ENCODE measurements around the gene SLC10A6. TPM values are rescaled to one million over a fixed set of nuclear protein-coding genes. Genes with fewer than 3 reads are reported as not detected.

The SLC10A6 gene
- polyA plus RNA-seq, 2 of the 4 experiments (the other 2 are of a cell fraction): not detected

DNA sequence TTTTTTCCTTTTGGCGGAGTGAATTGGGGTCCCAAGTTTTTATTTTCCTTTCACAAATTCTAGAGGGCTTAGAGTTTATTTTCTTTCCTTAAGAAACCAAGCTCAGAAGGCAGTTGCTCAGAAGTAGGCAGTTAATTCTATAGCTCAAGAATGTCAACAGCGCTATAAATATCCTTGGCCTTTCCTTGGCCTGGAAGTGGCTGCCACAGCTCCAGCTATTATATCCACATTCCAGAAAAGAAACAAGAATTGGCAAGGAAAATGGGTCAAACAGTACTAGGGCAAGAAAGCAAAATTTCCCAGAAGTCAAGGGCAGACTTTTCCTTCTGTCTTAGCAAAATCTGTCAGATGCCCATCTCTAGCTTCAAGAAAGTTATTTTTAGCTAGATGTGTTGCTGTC, 31.0 kb downstream of the SLC10A6 start:
- H3K9me3 ChIP-seq: no peaks in the 10 kb centered on the region
- FAIRE-seq: no peak
- H3K27ac ChIP-seq: no peak overlapping the region
- no peaks in the 10 kb centered on the region for H3K4me1 ChIP-seq
- ChIA-PET POLR2A (no interaction called here), CTCF (no interaction called here)
- H3K4me3 ChIP-seq: no peak overlapping the region
- no peak for ATAC-seq
- no peak overlapping the region for H3K4me2 ChIP-seq
- TF ChIP-seq TP53 (CRISPR knock-in tag; IDR thresholded peaks at IDR 0.05) (no peak), ZSCAN20 (CRISPR knock-in tag; IDR thresholded peaks at IDR 0.05) (no peak), CHD4 (IDR thresholded peaks at IDR 0.05; ENCODE audit: borderline replicate concordance) (no peak), EHMT2 (IDR thresholded peaks at IDR 0.05; ENCODE audit: low read depth) (no peak), RNF2 (IDR thresholded peaks at IDR 0.05; ENCODE audit: borderline replicate concordance, low read depth) (no peak), POLR2AphosphoS2 (conservative IDR thresholded peaks at IDR 0.05; ENCODE audit: low read length) (no peak), HOXB5 (CRISPR knock-in tag; IDR thresholded peaks at IDR 0.05) (no peak), SMC3 (IDR thresholded peaks at IDR 0.05) (no peak), NFE2L2 (conservative IDR thresholded peaks at IDR 0.05; ENCODE audit: low read length) (no peak), ZFP36 (IDR thresholded peaks at IDR 0.05; ENCODE audit: borderline replicate concordance, partially characterized antibody) (no peak)
- TF ChIP-seq, protein P1, sequence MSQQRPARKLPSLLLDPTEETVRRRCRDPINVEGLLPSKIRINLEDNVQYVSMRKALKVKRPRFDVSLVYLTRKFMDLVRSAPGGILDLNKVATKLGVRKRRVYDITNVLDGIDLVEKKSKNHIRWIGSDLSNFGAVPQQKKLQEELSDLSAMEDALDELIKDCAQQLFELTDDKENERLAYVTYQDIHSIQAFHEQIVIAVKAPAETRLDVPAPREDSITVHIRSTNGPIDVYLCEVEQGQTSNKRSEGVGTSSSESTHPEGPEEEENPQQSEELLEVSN (IDR thresholded peaks at IDR 0.05; ENCODE audit: borderline replicate concordance, low read depth): no peak
- TF ChIP-seq, protein P2, sequence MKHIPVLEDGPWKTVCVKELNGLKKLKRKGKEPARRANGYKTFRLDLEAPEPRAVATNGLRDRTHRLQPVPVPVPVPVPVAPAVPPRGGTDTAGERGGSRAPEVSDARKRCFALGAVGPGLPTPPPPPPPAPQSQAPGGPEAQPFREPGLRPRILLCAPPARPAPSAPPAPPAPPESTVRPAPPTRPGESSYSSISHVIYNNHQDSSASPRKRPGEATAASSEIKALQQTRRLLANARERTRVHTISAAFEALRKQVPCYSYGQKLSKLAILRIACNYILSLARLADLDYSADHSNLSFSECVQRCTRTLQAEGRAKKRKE (CRISPR knock-in tag; IDR thresholded peaks at IDR 0.05; ENCODE audit: low read depth): no peak
- TF ChIP-seq, protein P3, sequence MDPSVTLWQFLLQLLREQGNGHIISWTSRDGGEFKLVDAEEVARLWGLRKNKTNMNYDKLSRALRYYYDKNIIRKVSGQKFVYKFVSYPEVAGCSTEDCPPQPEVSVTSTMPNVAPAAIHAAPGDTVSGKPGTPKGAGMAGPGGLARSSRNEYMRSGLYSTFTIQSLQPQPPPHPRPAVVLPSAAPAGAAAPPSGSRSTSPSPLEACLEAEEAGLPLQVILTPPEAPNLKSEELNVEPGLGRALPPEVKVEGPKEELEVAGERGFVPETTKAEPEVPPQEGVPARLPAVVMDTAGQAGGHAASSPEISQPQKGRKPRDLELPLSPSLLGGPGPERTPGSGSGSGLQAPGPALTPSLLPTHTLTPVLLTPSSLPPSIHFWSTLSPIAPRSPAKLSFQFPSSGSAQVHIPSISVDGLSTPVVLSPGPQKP (IDR thresholded peaks at IDR 0.05; ENCODE audit: low read depth, low read length): no peak
- TF ChIP-seq, protein P4, sequence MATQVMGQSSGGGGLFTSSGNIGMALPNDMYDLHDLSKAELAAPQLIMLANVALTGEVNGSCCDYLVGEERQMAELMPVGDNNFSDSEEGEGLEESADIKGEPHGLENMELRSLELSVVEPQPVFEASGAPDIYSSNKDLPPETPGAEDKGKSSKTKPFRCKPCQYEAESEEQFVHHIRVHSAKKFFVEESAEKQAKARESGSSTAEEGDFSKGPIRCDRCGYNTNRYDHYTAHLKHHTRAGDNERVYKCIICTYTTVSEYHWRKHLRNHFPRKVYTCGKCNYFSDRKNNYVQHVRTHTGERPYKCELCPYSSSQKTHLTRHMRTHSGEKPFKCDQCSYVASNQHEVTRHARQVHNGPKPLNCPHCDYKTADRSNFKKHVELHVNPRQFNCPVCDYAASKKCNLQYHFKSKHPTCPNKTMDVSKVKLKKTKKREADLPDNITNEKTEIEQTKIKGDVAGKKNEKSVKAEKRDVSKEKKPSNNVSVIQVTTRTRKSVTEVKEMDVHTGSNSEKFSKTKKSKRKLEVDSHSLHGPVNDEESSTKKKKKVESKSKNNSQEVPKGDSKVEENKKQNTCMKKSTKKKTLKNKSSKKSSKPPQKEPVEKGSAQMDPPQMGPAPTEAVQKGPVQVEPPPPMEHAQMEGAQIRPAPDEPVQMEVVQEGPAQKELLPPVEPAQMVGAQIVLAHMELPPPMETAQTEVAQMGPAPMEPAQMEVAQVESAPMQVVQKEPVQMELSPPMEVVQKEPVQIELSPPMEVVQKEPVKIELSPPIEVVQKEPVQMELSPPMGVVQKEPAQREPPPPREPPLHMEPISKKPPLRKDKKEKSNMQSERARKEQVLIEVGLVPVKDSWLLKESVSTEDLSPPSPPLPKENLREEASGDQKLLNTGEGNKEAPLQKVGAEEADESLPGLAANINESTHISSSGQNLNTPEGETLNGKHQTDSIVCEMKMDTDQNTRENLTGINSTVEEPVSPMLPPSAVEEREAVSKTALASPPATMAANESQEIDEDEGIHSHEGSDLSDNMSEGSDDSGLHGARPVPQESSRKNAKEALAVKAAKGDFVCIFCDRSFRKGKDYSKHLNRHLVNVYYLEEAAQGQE (IDR thresholded peaks at IDR 0.05): no peak
- TF ChIP-seq, protein P5, sequence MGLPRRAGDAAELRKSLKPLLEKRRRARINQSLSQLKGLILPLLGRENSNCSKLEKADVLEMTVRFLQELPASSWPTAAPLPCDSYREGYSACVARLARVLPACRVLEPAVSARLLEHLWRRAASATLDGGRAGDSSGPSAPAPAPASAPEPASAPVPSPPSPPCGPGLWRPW (IDR thresholded peaks at IDR 0.05): no peak
- TF ChIP-seq, protein P6, sequence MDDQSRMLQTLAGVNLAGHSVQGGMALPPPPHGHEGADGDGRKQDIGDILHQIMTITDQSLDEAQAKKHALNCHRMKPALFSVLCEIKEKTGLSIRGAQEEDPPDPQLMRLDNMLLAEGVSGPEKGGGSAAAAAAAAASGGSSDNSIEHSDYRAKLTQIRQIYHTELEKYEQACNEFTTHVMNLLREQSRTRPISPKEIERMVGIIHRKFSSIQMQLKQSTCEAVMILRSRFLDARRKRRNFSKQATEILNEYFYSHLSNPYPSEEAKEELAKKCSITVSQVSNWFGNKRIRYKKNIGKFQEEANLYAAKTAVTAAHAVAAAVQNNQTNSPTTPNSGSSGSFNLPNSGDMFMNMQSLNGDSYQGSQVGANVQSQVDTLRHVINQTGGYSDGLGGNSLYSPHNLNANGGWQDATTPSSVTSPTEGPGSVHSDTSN (IDR thresholded peaks at IDR 0.05): no peak
- WGBS (ENCODE audit: missing lambda C conversion rate): 94% methylated on average over 2 of the region's 2 CpGs
- DNase-seq (ENCODE audit: low read depth in 1 of 2, low spot score in 1 of 2): no peak

DNA sequence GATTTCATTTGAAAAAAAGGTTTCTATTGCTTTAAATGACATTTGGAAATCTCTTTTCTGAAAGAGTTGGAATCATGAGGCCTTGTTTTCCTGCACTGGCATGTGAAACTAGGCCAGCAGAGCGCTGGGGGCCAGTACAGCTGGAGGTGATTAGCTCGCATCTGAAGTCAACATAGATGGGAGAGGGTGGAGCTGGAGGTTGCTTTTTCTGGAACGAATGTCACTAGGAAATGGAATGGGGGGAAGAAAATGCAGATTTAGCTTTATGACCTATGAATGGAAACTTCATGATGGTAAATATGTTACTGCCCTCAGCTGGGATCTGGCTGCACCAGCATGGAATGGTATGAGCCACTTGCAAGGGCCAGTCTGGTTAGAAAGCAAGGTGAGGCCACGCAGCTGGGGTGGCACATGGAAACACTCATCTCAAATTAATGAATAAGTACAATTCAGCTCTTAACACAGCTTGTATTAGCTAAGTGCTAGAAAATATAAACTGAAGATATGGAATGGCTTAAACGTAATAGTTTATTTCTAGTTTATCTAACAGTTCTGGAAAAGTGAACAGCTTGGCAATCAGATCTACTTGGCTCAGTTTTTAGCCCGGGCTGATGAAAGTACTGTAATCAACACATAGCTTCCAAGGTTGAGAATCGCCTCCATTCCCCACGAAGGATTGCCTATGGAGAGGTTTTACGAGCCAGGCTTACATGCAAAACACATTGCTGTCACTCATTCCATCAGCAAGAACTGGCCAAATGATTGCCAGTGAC, 32.5 kb downstream of the SLC10A6 start:
- Histone ChIP-seq H3K4me1 (no peaks in the 10 kb centered on the region), H3K4me2 (no peak overlapping the region), H3K4me3 (no peak overlapping the region), H3K9me3 (no peaks in the 10 kb centered on the region), H3K27ac (no peak overlapping the region)
- FAIRE-seq: no peak
- no peak for DNase-seq (ENCODE audit: low read depth in 1 of 2, low spot score in 1 of 2)
- POLR2A ChIA-PET: no interaction called here
- 86% methylated on average over 9 of the region's 9 CpGs for WGBS (ENCODE audit: missing lambda C conversion rate)
- TF ChIP-seq NR3C1 (IDR thresholded peaks at IDR 0.05): no peak
- TF ChIP-seq CBX8 (IDR thresholded peaks at IDR 0.05): no peak
- no peak for TF ChIP-seq CHD2 (IDR thresholded peaks at IDR 0.05; ENCODE audit: low read length, partially characterized antibody)
- no peak for TF ChIP-seq SMC3 (IDR thresholded peaks at IDR 0.05)
- TF ChIP-seq EP300 (IDR thresholded peaks at IDR 0.05): no peak
- no peak for TF ChIP-seq EHMT2 (IDR thresholded peaks at IDR 0.05; ENCODE audit: low read depth)
- TF ChIP-seq KDM1A (IDR thresholded peaks at IDR 0.05; ENCODE audit: low read depth): no peak
- no peak for TF ChIP-seq GATA3 (IDR thresholded peaks at IDR 0.05; ENCODE audit: borderline replicate concordance)
- no peak for TF ChIP-seq ZFP36 (IDR thresholded peaks at IDR 0.05; ENCODE audit: borderline replicate concordance, partially characterized antibody)
- TF ChIP-seq MAFK (IDR thresholded peaks at IDR 0.05; ENCODE audit: partially characterized antibody): no peak
- CTCF ChIA-PET: no interaction called here
- ATAC-seq: no peak
